ENCODE measurements around the gene EGFR. TPM values are rescaled to one million over a fixed set of nuclear protein-coding genes. Genes with fewer than 3 reads are reported as not detected.
A peak's percentile ranks its signal among the peaks of the same experiment; 100 is the strongest.

Gene EGFR
- polyA plus RNA-seq, 1 of the 3 experiments (the other 2 are of a cell fraction): 37.6 TPM

DNA sequence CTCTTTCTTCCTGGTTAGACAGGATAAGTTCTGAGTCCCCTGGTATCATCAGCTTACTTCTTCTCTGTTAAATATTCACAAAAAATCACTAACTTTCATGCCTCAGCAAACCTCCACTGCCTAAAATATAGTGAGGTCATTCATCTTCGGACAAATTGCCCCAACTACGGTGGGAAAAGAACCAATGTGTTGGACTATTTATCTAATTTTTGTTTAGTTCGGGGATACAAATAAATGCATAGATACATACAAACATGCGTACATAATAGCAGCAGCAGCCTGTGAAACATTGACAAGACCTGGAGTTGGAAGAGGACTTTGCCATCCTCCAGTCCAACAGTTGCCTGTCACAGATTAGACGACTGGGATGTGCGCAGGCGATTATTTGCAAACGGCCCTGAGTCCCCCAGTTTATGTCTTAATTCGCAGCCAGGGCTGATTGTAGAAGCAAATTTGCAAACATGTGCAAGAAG, 51.5 kb downstream of the EGFR start:
- CTCF ChIA-PET: interaction anchor here (1.2 to 4.1 kb wide), 4 partner anchors 16 to 297 kb away, joined by 3 to 20 read pairs (median 4); no protein-coding TSS in a partner anchor
- H3K27ac ChIP-seq (ENCODE audit: low read depth in 2 of 2, low read length in 1 of 2): peak overlapping the region in 1 of 2 experiments; percentile 63; a peak in 1 of 4 replicates
- 96% methylated on average over 9 of the region's 9 CpGs for WGBS (ENCODE audit: low lambda C conversion rate)

DNA sequence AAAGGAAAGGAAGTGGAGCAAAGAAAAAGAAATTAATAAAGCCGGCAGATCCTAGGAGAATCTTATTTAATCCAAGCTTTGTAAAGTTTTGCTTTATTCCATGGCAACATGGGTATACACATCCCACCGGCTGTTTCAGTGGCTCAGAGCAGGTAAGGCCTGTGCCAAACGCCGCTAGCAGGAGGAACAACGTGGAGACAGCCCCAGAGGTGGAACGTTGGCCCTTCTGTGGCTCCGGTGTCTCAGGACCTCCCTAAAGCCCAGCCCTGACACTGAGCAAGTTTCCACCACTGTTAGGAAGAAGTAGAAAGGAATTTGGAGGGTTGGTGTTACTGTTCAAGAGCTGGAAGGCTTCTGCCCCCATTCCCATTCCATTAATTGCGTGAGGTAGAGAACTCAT, 52.0 kb downstream of the EGFR start:
- no peaks in the 10 kb centered on the region for H3K9me3 ChIP-seq
- H3K36me3 ChIP-seq (replicated peaks in 1 of 2; ENCODE audit: control insufficient read depth in 1 of 2, insufficient read depth in 2 of 2, low read length in 1 of 2): peaks cover 3 to 41% of the 10 kb centered on the region in 2 experiments
- H3K4me2 ChIP-seq: no peak overlapping the region
- 93% methylated on average over 8 of the region's 8 CpGs for WGBS (ENCODE audit: low lambda C conversion rate)
- DNase-seq: no peak
- no peak overlapping the region for H2AFZ ChIP-seq (ENCODE audit: low read depth)
- peaks cover 17 to 62% of the 10 kb centered on the region in 2 experiments for H3K4me1 ChIP-seq (ENCODE audit: control insufficient read depth in 1 of 2, insufficient read depth in 2 of 2, low read depth in 1 of 2, low read length in 1 of 2)
- peaks cover 37% of the 10 kb centered on the region for H3F3A ChIP-seq (replicated peaks; ENCODE audit: insufficient read depth)
- CTCF ChIA-PET: interaction anchor here (0.5 to 4.1 kb wide), 5 partner anchors 16 to 298 kb away, joined by 3 to 20 read pairs (median 4); no protein-coding TSS in a partner anchor
- POLR2A ChIA-PET: no interaction called here
- H3K27me3 ChIP-seq (ENCODE audit: insufficient read depth): no peaks in the 10 kb centered on the region
- H3K27ac ChIP-seq (ENCODE audit: low read depth in 2 of 2, low read length in 1 of 2): peak overlapping the region in 1 of 2 experiments; percentile 63; a peak in 1 of 4 replicates
- no peaks in the 10 kb centered on the region for H3K9me2 ChIP-seq
- H3K4me3 ChIP-seq (ENCODE audit: low read depth in 2 of 2, low read length in 1 of 2): no peak overlapping the region
- TF ChIP-seq, protein P1, sequence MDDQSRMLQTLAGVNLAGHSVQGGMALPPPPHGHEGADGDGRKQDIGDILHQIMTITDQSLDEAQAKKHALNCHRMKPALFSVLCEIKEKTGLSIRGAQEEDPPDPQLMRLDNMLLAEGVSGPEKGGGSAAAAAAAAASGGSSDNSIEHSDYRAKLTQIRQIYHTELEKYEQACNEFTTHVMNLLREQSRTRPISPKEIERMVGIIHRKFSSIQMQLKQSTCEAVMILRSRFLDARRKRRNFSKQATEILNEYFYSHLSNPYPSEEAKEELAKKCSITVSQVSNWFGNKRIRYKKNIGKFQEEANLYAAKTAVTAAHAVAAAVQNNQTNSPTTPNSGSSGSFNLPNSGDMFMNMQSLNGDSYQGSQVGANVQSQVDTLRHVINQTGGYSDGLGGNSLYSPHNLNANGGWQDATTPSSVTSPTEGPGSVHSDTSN (IDR thresholded peaks at IDR 0.05): no peak
- TF ChIP-seq, protein P2, sequence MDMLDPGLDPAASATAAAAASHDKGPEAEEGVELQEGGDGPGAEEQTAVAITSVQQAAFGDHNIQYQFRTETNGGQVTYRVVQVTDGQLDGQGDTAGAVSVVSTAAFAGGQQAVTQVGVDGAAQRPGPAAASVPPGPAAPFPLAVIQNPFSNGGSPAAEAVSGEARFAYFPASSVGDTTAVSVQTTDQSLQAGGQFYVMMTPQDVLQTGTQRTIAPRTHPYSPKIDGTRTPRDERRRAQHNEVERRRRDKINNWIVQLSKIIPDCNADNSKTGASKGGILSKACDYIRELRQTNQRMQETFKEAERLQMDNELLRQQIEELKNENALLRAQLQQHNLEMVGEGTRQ (IDR thresholded peaks at IDR 0.05; ENCODE audit: borderline replicate concordance, low read depth, low read length): no peak
- H4K20me1 ChIP-seq (ENCODE audit: insufficient read depth): no peaks in the 10 kb centered on the region; the same call in 1 of the 2 replicates
- no peak overlapping the region for H3K9ac ChIP-seq
- peaks cover 97% of the 10 kb centered on the region for H3K79me2 ChIP-seq (ENCODE audit: insufficient read depth)

More for the DNA sequence above, 51.5 kb downstream of the EGFR start:
- H3K4me1 ChIP-seq (ENCODE audit: control insufficient read depth in 1 of 2, insufficient read depth in 2 of 2, low read depth in 1 of 2, low read length in 1 of 2): peaks cover 15 to 61% of the 10 kb centered on the region in 2 experiments
- H3K9me3 ChIP-seq: no peaks in the 10 kb centered on the region
- TF ChIP-seq NFIC (IDR thresholded peaks at IDR 0.05; ENCODE audit: borderline replicate concordance): no peak
- TF ChIP-seq, protein P3, sequence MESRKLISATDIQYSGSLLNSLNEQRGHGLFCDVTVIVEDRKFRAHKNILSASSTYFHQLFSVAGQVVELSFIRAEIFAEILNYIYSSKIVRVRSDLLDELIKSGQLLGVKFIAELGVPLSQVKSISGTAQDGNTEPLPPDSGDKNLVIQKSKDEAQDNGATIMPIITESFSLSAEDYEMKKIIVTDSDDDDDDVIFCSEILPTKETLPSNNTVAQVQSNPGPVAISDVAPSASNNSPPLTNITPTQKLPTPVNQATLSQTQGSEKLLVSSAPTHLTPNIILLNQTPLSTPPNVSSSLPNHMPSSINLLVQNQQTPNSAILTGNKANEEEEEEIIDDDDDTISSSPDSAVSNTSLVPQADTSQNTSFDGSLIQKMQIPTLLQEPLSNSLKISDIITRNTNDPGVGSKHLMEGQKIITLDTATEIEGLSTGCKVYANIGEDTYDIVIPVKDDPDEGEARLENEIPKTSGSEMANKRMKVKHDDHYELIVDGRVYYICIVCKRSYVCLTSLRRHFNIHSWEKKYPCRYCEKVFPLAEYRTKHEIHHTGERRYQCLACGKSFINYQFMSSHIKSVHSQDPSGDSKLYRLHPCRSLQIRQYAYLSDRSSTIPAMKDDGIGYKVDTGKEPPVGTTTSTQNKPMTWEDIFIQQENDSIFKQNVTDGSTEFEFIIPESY (IDR thresholded peaks at IDR 0.05; ENCODE audit: borderline replicate concordance, low read depth): no peak
- no peak for TF ChIP-seq FOXJ3 (CRISPR knock-in tag; IDR thresholded peaks at IDR 0.05)
- TF ChIP-seq, protein P4, sequence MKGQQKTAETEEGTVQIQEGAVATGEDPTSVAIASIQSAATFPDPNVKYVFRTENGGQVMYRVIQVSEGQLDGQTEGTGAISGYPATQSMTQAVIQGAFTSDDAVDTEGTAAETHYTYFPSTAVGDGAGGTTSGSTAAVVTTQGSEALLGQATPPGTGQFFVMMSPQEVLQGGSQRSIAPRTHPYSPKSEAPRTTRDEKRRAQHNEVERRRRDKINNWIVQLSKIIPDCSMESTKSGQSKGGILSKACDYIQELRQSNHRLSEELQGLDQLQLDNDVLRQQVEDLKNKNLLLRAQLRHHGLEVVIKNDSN (IDR thresholded peaks at IDR 0.05; ENCODE audit: borderline replicate concordance, low read depth): no peak
- TF ChIP-seq YY1 (IDR thresholded peaks at IDR 0.05; ENCODE audit: low read depth): no peak
- no peak for TF ChIP-seq EZH2phosphoT487 (IDR thresholded peaks at IDR 0.05; ENCODE audit: borderline replicate concordance, low read depth)
- TF ChIP-seq, protein P1 (IDR thresholded peaks at IDR 0.05): no peak
- TF ChIP-seq SMC3 (IDR thresholded peaks at IDR 0.05; ENCODE audit: low read depth, low read length): no peak
- no peak for TF ChIP-seq RAD21 (IDR thresholded peaks at IDR 0.05; ENCODE audit: low read length)
- TF ChIP-seq, protein P2 (IDR thresholded peaks at IDR 0.05; ENCODE audit: borderline replicate concordance, low read depth, low read length): no peak
- no peak for TF ChIP-seq SIN3A (IDR thresholded peaks at IDR 0.05; ENCODE audit: borderline replicate concordance, low read depth, low read length)
- TF ChIP-seq ELF1 (IDR thresholded peaks at IDR 0.05): no peak
- no peak for DNase-seq
- peaks cover 42% of the 10 kb centered on the region for H3F3A ChIP-seq (replicated peaks; ENCODE audit: insufficient read depth)
- H3K79me2 ChIP-seq (ENCODE audit: insufficient read depth): peaks cover 92% of the 10 kb centered on the region
- no peaks in the 10 kb centered on the region for H3K27me3 ChIP-seq (ENCODE audit: insufficient read depth)
- H3K36me3 ChIP-seq (replicated peaks in 1 of 2; ENCODE audit: control insufficient read depth in 1 of 2, insufficient read depth in 2 of 2, low read length in 1 of 2): peaks cover 3 to 36% of the 10 kb centered on the region in 2 experiments
- POLR2A ChIA-PET: no interaction called here
- H3K9ac ChIP-seq: no peak overlapping the region
- H2AFZ ChIP-seq (ENCODE audit: low read depth): no peak overlapping the region
- H3K9me2 ChIP-seq: no peaks in the 10 kb centered on the region
- no peaks in the 10 kb centered on the region; the same call in 1 of the 2 replicates for H4K20me1 ChIP-seq (ENCODE audit: insufficient read depth)
- H3K4me3 ChIP-seq (ENCODE audit: low read depth in 2 of 2, low read length in 1 of 2): no peak overlapping the region
- H3K4me2 ChIP-seq: no peak overlapping the region

Measured in SK-N-SH (cell line).